Breast epithelium (tissue), 3 donors: ENCODE measurements around the gene VEZT.

Source experiments
- POLR2A ChIP-seq: fragments of 450-650 bp; IDR thresholded peaks from one replicate; pipeline ENCODE4 v1.6.1; 2016; ENCODE audit warnings: antibody characterized with exemption, mild to moderate bottlenecking, moderate library complexity
- POLR2AphosphoS5 ChIP-seq, 3 donors: sonication (generic); formaldehyde crosslinking; IDR thresholded peaks; one replicate each; pipeline ENCODE4 v1.6.1; 2017; ENCODE audit warnings: antibody characterized with exemption in 3 of 3
- TF ChIP-seq, protein P1 (sequence below), 3 donors: fragments of 450-650 bp; IDR thresholded peaks; one replicate each; pipeline ENCODE4 v1.5.1; 2016 to 2017; ENCODE audit warnings: antibody characterized with exemption in 3 of 3, mild to moderate bottlenecking in 3 of 3, moderate library complexity in 3 of 3

DNA sequence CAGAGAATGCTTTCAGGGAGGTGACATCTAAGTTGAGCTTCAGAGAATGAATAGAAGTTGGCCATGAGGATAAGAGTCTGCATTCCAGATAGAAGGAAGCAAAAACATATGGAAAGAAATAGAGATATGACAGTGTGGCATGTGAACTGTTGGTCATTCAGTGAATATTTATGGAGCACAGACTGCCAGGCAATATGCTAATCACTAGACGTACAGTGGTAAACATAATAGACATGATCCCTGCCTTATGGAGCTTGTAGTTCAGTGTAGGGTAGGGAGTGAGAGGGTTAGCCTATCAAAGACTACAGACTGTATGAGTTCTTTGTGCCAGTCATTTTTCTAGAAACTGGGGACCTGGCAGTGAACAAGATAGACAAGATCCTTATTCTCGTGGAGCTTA lies 53.9 kb downstream of the VEZT start:
- TF ChIP-seq, protein P1, sequence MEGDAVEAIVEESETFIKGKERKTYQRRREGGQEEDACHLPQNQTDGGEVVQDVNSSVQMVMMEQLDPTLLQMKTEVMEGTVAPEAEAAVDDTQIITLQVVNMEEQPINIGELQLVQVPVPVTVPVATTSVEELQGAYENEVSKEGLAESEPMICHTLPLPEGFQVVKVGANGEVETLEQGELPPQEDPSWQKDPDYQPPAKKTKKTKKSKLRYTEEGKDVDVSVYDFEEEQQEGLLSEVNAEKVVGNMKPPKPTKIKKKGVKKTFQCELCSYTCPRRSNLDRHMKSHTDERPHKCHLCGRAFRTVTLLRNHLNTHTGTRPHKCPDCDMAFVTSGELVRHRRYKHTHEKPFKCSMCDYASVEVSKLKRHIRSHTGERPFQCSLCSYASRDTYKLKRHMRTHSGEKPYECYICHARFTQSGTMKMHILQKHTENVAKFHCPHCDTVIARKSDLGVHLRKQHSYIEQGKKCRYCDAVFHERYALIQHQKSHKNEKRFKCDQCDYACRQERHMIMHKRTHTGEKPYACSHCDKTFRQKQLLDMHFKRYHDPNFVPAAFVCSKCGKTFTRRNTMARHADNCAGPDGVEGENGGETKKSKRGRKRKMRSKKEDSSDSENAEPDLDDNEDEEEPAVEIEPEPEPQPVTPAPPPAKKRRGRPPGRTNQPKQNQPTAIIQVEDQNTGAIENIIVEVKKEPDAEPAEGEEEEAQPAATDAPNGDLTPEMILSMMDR (IDR thresholded peaks at IDR 0.05), result no peak
- TF ChIP-seq POLR2AphosphoS5 (IDR thresholded peaks at IDR 0.05) (no peak), POLR2A (no peak)
